Smooth muscle cell (in vitro differentiated cells): Measurements from ENCODE around the gene GJD2. TPM values are rescaled to one million over a fixed set of nuclear protein-coding genes. Genes with fewer than 3 reads are reported as not detected.
A peak's percentile ranks its signal among the peaks of the same experiment; 100 is the strongest.

Experiments
- DNase-seq: peaks from one replicate; lab custom pipeline; 2025; ENCODE audit not compliant: unreplicated experiment; lab: John Stamatoyannopoulos, UW
- H2AFZ ChIP-seq: fragments of 200-600 bp; sonication (generic); 2 replicates; pipeline ENCODE4 v1.6.0; 2016; ENCODE audit warnings: antibody characterized with exemption, low read depth, mild to moderate bottlenecking
- H3F3A ChIP-seq: fragments of 200-600 bp; sonication (generic); 2 replicates; pipeline ENCODE4 v1.6.0; 2017; ENCODE audit warnings: antibody characterized with exemption, low read depth
- H3K27ac ChIP-seq: fragments of 200-600 bp; sonication (generic); 2 replicates; pipeline ENCODE4 v1.5.1; 2016; ENCODE audit warnings: low read depth, mild to moderate bottlenecking
- H3K27me3 ChIP-seq: fragments of 200-600 bp; sonication (generic); 2 replicates; pipeline ENCODE4 v1.6.1; 2016; ENCODE audit warnings: low read depth, mild to moderate bottlenecking
- H3K36me3 ChIP-seq: fragments of 200-600 bp; sonication (generic); 2 replicates; pipeline ENCODE4 v1.5.1; 2016; ENCODE audit warnings: low read depth
- H3K4me1 ChIP-seq: fragments of 200-600 bp; sonication (generic); 2 replicates; pipeline ENCODE4 v1.5.1; 2016; ENCODE audit warnings: low read depth
- H3K4me2 ChIP-seq: fragments of 200-600 bp; sonication (generic); 2 replicates; pipeline ENCODE4 v1.6.0; 2016; ENCODE audit warnings: mild to moderate bottlenecking
- H3K4me3 ChIP-seq: fragments of 200-600 bp; sonication (generic); 2 replicates; pipeline ENCODE4 v1.5.1; 2016; ENCODE audit warnings: mild to moderate bottlenecking
- H3K79me2 ChIP-seq: fragments of 200-600 bp; sonication (generic); 2 replicates; pipeline ENCODE4 v1.6.0; 2016; ENCODE audit warnings: low read depth, mild to moderate bottlenecking
- H3K9ac ChIP-seq: fragments of 200-600 bp; sonication (generic); 2 replicates; pipeline ENCODE4 v1.6.0; 2016; ENCODE audit warnings: low read depth
- H3K9me3 ChIP-seq: fragments of 200-600 bp; sonication (generic); replicated peaks from 2 replicates; pipeline ENCODE4 v1.5.1; 2016; ENCODE audit warnings: low read depth
- H4K20me1 ChIP-seq: fragments of 200-600 bp; sonication (generic); 2 replicates; pipeline ENCODE4 v1.6.0; 2016; ENCODE audit warnings: low read depth
- CTCF ChIP-seq: fragments of 200-600 bp; sonication (generic); IDR thresholded peaks from 2 replicates; pipeline ENCODE4 v1.5.1; 2017; ENCODE audit warnings: borderline replicate concordance, mild to moderate bottlenecking, antibody characterized with exemption; ENCODE audit not compliant: insufficient read depth, poor library complexity, severe bottlenecking
- WGBS: methylation state at CpG from one replicate; pipeline ENCODE4 v1.1.7; 2016; ENCODE audit warnings: low lambda C conversion rate; 5-methylcytosine and 5-hydroxymethylcytosine counted together
- polyA plus RNA-seq: library from polyadenylated mRNA; unstranded; fragments of >200 nt; fragmentation: Nextera tagmentation; extraction: Ambion mirVana; gene quantifications from 2 replicates; pipeline ENCODE4 v1.2.1, GENCODE V29; 2016
- total RNA-seq: library from RNA; depleted of rRNA; stranded (reverse); fragments of >200 nt; gene quantifications from 2 replicates; pipeline ENCODE4 v1.2.3, GENCODE V29; 2014

GJD2 gene
- total and polyA plus RNA-seq, 2 experiments from 2014 or later: not detected

DNA sequence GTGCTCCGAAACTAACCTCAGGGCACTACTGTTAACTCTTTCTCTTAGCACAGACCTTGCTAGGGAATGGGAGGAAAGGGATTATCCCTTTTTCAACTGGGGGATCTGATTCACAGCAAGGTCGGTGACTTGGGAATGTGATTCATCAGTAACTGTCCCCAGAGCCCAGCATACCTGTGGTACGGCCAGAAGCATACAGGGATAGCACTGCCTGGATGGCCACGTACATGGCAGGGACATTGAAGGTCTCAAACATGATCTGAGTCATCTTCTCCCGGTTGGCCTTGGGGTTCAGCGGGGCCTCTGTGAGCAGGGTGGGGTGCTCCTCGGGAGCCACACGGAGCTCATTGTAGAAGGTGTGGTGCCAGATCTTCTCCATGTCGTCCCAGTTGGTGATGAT is 38.3 kb upstream of the GJD2 start:
- no peak overlapping the region for H3K27ac ChIP-seq
- no peaks in the 10 kb centered on the region for H3K36me3 ChIP-seq
- no peak for TF ChIP-seq CTCF
- no peaks in the 10 kb centered on the region for H3K79me2 ChIP-seq
- no peak for DNase-seq
- peak overlapping the region; percentile 91 for H3K4me2 ChIP-seq
- no peak overlapping the region for H2AFZ ChIP-seq
- peaks cover 25% of the 10 kb centered on the region for H3F3A ChIP-seq
- no peaks in the 10 kb centered on the region for H4K20me1 ChIP-seq
- H3K9me3 ChIP-seq: no peaks in the 10 kb centered on the region
- no peak overlapping the region for H3K4me3 ChIP-seq
- H3K9ac ChIP-seq: no peak overlapping the region
- H3K27me3 ChIP-seq: no peaks in the 10 kb centered on the region
- H3K4me1 ChIP-seq: no peaks in the 10 kb centered on the region
- 46% methylated on average over 9 of the region's 9 CpGs for WGBS

DNA sequence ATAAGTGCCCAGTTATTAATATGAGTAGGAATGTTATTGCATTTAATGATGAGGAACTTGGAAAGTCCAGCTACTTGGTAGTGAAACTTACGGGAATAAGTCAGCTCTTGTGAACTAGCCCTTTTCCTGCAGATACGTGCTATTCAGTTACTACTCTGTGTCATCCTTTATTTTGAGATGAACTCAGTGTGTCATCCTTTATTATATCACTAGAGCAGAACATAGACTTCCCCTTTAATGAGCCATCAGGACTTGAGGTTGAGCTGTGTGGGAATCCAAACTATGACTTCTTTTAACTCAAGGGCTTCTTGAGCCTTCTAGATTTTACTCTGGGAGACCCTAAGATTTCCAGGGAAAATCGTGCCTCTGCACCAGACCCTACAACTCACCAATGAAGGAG is 36.9 kb upstream of the GJD2 start:
- Histone ChIP-seq H3K27ac (no peak overlapping the region), H4K20me1 (no peaks in the 10 kb centered on the region), H2AFZ (no peak overlapping the region), H3K36me3 (no peaks in the 10 kb centered on the region), H3K9me3 (no peaks in the 10 kb centered on the region), H3K4me3 (no peak overlapping the region), H3K79me2 (no peaks in the 10 kb centered on the region), H3K4me1 (no peaks in the 10 kb centered on the region), H3K4me2 (no peak overlapping the region), H3F3A (peaks cover 15% of the 10 kb centered on the region), H3K27me3 (no peaks in the 10 kb centered on the region), H3K9ac (no peak overlapping the region)
- WGBS: 77% methylated on average over 3 of the region's 3 CpGs
- no peak for DNase-seq
- no peak for TF ChIP-seq CTCF

DNA sequence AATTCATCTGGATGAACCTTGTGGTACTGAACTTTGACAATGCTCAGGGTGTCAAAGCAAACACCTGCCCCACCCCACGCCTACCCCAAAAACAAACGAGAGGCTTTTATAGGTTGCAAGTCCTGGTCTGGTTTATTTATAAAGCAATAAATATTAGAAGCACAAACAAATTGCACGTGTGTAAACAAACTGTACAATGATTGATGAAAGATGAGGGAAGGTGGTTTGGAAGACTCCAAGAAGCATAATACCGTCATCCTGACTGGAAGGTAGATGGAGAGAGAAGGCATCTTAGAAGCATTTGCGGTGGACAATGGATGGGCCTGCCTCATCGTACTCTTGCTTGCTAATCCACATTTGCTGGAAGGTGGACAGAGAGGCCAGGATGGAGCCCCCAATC is 35.3 kb upstream of the GJD2 start:
- DNase-seq: no peak

More for the DNA sequence above, 35.3 kb upstream of the GJD2 start:
- no peak overlapping the region for H2AFZ ChIP-seq
- peaks cover 10% of the 10 kb centered on the region for H3F3A ChIP-seq
- H3K79me2 ChIP-seq: no peaks in the 10 kb centered on the region
- H3K9ac ChIP-seq: no peak overlapping the region
- TF ChIP-seq CTCF: no peak
- H3K4me2 ChIP-seq: no peak overlapping the region
- no peak overlapping the region for H3K27ac ChIP-seq
- 87% methylated on average over 6 of the region's 6 CpGs for WGBS
- H3K27me3 ChIP-seq: no peaks in the 10 kb centered on the region
- no peak overlapping the region for H3K4me3 ChIP-seq
- H3K36me3 ChIP-seq: no peaks in the 10 kb centered on the region
- H4K20me1 ChIP-seq: no peaks in the 10 kb centered on the region
- H3K4me1 ChIP-seq: no peaks in the 10 kb centered on the region
- no peaks in the 10 kb centered on the region for H3K9me3 ChIP-seq
